Stomach (tissue), 9 donors: ENCODE measurements around the gene VRK2. TPM values are rescaled to one million over a fixed set of nuclear protein-coding genes. Genes with fewer than 3 reads are reported as not detected.

Experiments
- DNase-seq, 2 donors: peaks; one replicate each; pipeline versions ENCODE4 v3.0.0 to v3.0.0-alpha.2; 2013 to 2019
- H3K27ac ChIP-seq, 5 donors: fragments of 200-600 bp in 4 of 5; sonication (generic) in 4 of 5; one replicate each; pipeline ENCODE4 v1.5.1; 2013 to 2019; ENCODE audit warnings: mild to moderate bottlenecking in 1 of 5, moderate library complexity in 1 of 5
- H3K27me3 ChIP-seq, 3 donors: fragments of 200-600 bp; sonication (generic); one replicate each; pipeline ENCODE4 v1.5.1; 2017 to 2019; ENCODE audit warnings: mixed run types in 1 of 3
- H3K36me3 ChIP-seq, 4 donors: fragments of 200-600 bp; sonication (generic); 1 replicate in 3 of 4; 2 replicates in 1 of 4; pipeline ENCODE4 v1.5.1; 2016 to 2019
- H3K4me1 ChIP-seq, 4 donors: fragments of 200-600 bp; sonication (generic); one replicate each; pipeline ENCODE4 v1.5.1; 2016 to 2019
- H3K4me3 ChIP-seq, 4 donors: fragments of 200-600 bp; sonication (generic) in 3 of 4; one replicate each; pipeline ENCODE4 v1.5.1; 2016 to 2019; ENCODE audit warnings: mild to moderate bottlenecking in 1 of 4
- H3K9me3 ChIP-seq, 4 donors: fragments of 200-600 bp; sonication (generic); one replicate each; pipeline ENCODE4 v1.5.1; 2016 to 2019
- CTCF ChIP-seq, 7 experiments: fragments of 450-650 bp in 4 of 7; fragments of 200-600 bp in 3 of 7; sonication (generic) in 3 of 7; IDR thresholded peaks; one replicate each; pipeline ENCODE4 v1.5.1; 2016 to 2019; ENCODE audit warnings: antibody characterized with exemption in 7 of 7, control low read depth in 2 of 7, mild to moderate bottlenecking in 1 of 7
- EP300 ChIP-seq: sonication (generic); formaldehyde crosslinking; IDR thresholded peaks from one replicate; pipeline ENCODE4 v1.6.1; 2017; ENCODE audit warnings: antibody characterized with exemption
- POLR2A ChIP-seq, 4 donors: fragments of 450-650 bp; IDR thresholded peaks; one replicate each; pipeline ENCODE4 v1.6.1; 2016; ENCODE audit warnings: antibody characterized with exemption in 4 of 4, control low read depth in 2 of 4, mild to moderate bottlenecking in 1 of 4, moderate library complexity in 1 of 4
- POLR2AphosphoS5 ChIP-seq, 3 donors: sonication (generic); formaldehyde crosslinking; IDR thresholded peaks; one replicate each; pipeline ENCODE4 v1.6.1; 2016; ENCODE audit warnings: antibody characterized with exemption in 3 of 3
- WGBS, 5 donors: extraction: QIAGEN DNeasy Blood & Tissue Kit in 3 of 5; methylation state at CpG; one replicate each; pipeline versions ENCODE4 v1.1.5 to v1.1.7; 2013 to 2018; 5-methylcytosine and 5-hydroxymethylcytosine counted together
- intact Hi-C: fragments of 100-400 bp; cut with DNase I; formaldehyde crosslinking; loops from one replicate; pipeline ENCODE4 v1.15.1; 2023; ENCODE audit warnings: low total_unique reads
- polyA plus RNA-seq, 3 donors: library from polyadenylated mRNA; stranded (reverse); fragments of 200-250 nt; gene quantifications; one replicate each; pipeline ENCODE4 v1.2.3, GENCODE V29; 2013
- total RNA-seq, 5 donors: library from RNA; depleted of rRNA; stranded (reverse); fragments of >200 nt; gene quantifications; one replicate each; pipeline versions ENCODE4 v1.1.0 to v1.2.3, GENCODE V29; 2014 to 2016
- donor health status: healthy with polysubstance abuse.
- donor health status: Bipolar disorder and iron deficiency.
- donor health status: healthy.

The VRK2 gene
- total and polyA plus RNA-seq, 8 donors, result 10.0 to 29.9 (median 14.4) TPM

- H3K27ac ChIP-seq, result no peak overlapping the region
- peaks cover 0 to 24% (median 17%) of the 10 kb centered on the region in 4 donors for H3K36me3 ChIP-seq
- no peaks in the 10 kb centered on the region for H3K27me3 ChIP-seq
- DNase-seq, result no peak
- intact Hi-C loops, result no loop called here
- H3K4me3 ChIP-seq, result no peak overlapping the region
- no peaks in the 10 kb centered on the region for H3K9me3 ChIP-seq
- H3K4me1 ChIP-seq, result peaks cover 0 to 8% (median 0%) of the 10 kb centered on the region in 4 donors
- no peak for TF ChIP-seq EP300
- TF ChIP-seq CTCF (IDR thresholded peaks at IDR 0.05), result no peak
- no peak for TF ChIP-seq POLR2AphosphoS5 (IDR thresholded peaks at IDR 0.05)
- no peak for TF ChIP-seq POLR2A (IDR thresholded peaks at IDR 0.05)
Measured at GRCh38 chr2:58054264-58054663, 7.7 kb downstream of the VRK2 start.

GRCh38 chr2:58055033-58055786, 8.6 kb downstream of the VRK2 start:
- no peak overlapping the region for H3K4me3 ChIP-seq
- H3K27ac ChIP-seq, result no peak overlapping the region
- DNase-seq, result no peak
- no peaks in the 10 kb centered on the region for H3K9me3 ChIP-seq
- no peaks in the 10 kb centered on the region for H3K27me3 ChIP-seq
- TF ChIP-seq POLR2AphosphoS5 (IDR thresholded peaks at IDR 0.05), result no peak
- no peak for TF ChIP-seq CTCF (IDR thresholded peaks at IDR 0.05)
- no peak for TF ChIP-seq EP300
- TF ChIP-seq POLR2A (IDR thresholded peaks at IDR 0.05), result no peak
- peaks cover 0 to 24% (median 15%) of the 10 kb centered on the region in 4 donors for H3K36me3 ChIP-seq
- peaks cover 0 to 6% (median 0%) of the 10 kb centered on the region in 4 donors for H3K4me1 ChIP-seq
- intact Hi-C loops, result no loop called here
- WGBS, 5 donors, result 69 to 86% (median 83%) methylated on average over 2 of the region's 2 CpGs

GRCh38 chr2:58056192-58056916, 9.7 kb downstream of the VRK2 start:
- WGBS, 5 donors, result 84 to 92% (median 90%) methylated on average over 9 of the region's 9 CpGs
- intact Hi-C loops, result no loop called here
- Histone ChIP-seq H3K9me3 (no peaks in the 10 kb centered on the region), H3K36me3 (peaks cover 0 to 21% (median 13%) of the 10 kb centered on the region in 4 donors), H3K4me1 (peaks cover 0 to 6% (median 0%) of the 10 kb centered on the region in 4 donors), H3K27me3 (no peaks in the 10 kb centered on the region), H3K4me3 (no peak overlapping the region), H3K27ac (no peak overlapping the region)
- no peak for DNase-seq
- no peak for TF ChIP-seq POLR2AphosphoS5 (IDR thresholded peaks at IDR 0.05)
- TF ChIP-seq POLR2A (IDR thresholded peaks at IDR 0.05), result no peak
- TF ChIP-seq EP300, result no peak
- no peak for TF ChIP-seq CTCF (IDR thresholded peaks at IDR 0.05)

DNA sequence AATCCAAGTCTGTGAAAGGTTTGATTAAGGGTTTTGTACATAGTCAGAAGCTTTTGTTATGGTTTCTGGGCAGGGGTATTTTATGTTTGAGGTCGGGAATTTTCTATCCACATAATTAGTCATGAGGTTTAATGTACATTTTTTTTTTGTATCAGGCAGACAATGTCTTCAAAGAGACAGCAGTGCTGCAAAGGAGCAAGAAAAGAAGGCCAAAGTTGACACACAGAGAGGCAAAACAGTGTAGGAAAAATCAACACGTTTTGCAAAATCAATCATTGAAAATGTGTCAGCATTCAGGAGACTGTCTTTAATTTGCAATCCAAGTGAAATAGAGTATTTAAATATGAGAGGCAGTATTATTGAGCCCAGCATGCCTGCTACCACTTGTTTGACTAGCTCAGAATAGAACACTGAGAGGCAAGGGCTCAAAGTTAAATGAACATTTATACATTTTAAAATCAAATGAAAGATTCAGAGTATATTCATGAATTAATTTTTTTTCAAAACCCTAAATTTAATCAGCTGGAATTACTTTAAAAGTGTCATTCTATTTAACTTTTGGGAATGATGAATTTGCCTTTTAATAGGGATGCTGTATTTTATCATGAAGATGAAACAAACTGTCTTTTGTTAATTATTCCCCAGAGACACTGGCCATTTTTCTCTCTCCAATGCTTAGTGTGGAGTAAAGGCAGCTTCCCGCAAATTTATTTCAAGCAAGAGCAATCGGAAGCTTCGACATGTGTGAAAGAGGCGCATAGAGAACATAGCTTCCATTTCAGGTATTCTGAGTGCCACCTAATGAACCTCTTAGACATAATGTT, 11.3 kb downstream of the VRK2 start:
- no peak overlapping the region for H3K4me3 ChIP-seq
- H3K27me3 ChIP-seq, result no peaks in the 10 kb centered on the region
- H3K4me1 ChIP-seq, result peaks cover 0 to 6% (median 0%) of the 10 kb centered on the region in 4 donors
- H3K9me3 ChIP-seq, result no peaks in the 10 kb centered on the region
- no peak overlapping the region for H3K27ac ChIP-seq
- no peak for TF ChIP-seq POLR2AphosphoS5 (IDR thresholded peaks at IDR 0.05)
- no peak for TF ChIP-seq EP300
- no peak for TF ChIP-seq POLR2A (IDR thresholded peaks at IDR 0.05)
- no peak for TF ChIP-seq CTCF (IDR thresholded peaks at IDR 0.05)
- intact Hi-C loops, result no loop called here
- no peak for DNase-seq
- 73 to 79% (median 76%) methylated on average over 6 of the region's 6 CpGs for WGBS, 5 donors
- H3K36me3 ChIP-seq, result peaks cover 0 to 25% (median 13%) of the 10 kb centered on the region in 4 donors
